HG03108 (cell line): ENCODE results near the gene JUP.
"Not testable (repeated sequence)": the region's sequence is repeated elsewhere in the genome, so short reads cannot be mapped to it uniquely, and the experiment has no call there.

Experiments used
- ATAC-seq: cut with Tn5 transposase; IDR thresholded peaks from one replicate; pipeline ENCODE4 v1.9.1; 2021; ENCODE audit warnings: moderate library complexity; ENCODE audit not compliant: unreplicated experiment

The JUP gene

DNA sequence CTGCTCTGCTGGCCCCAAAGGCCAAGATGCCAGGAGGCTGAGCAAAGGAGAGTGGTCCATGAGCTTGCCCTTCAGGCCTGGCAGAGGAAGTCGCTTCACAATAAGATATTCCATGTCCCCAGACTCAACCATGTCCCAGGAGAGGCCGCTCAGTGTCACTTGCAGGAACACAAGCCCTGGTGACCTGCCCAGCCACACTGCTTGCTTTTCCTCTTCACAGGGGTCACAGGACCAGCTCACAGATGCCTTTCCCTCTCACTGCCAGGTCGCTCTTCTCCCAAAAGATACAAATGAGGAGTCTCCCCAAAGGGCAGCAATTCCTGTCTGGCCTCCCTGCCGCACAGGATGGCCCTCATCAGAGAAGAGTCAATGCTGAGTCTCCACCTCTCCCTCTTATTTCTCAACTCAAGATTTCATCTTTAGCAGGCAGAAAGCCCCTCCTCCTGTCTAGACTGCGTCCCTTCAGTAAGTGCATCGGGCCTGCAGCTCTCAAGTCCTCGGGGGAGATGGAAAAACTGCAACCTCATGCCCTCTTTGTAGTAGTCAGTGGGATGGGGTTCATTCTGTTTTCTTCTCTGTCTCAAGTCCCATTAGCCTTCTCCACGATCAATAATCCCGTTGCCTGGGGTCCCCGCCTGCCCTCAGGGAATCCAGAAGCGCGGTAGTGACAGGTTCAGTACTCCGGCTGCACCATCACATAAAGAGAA is 5.0 kb downstream of the JUP start:
- no peak for ATAC-seq

- ATAC-seq = no peak
Measured at GRCh38 chr17:41779954-41780353, 6.6 kb downstream of the JUP start.

DNA sequence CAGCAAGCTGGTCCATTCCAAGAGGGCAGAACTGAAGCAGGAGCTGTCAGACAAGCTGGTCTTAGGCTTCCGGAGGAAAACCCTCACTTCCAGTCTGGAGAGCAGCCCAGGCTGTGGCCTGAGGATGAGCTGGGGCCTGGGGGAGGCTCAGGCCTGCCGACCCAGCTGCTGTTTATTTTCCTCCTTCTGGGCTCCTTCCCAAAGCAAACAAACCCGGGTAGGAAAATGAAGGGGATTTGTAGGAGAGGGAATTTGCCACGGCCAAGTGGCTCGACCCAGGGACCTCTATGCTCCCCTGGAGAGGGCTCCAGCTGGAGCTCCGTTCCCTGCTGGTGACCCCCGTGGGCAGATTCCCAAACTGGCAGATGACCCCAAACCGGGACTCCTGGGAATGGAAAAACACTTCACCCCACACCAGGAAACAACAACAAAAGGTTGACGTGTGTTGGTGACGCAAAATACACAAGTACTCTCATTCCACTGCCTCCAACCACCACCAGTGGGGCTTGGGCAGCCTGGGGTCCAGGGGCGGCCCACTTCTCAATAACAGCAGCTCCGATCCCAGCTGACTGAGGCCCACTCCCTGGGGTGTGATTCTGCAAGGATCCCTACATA is 8.8 kb downstream of the JUP start:
- ATAC-seq = no peak

DNA sequence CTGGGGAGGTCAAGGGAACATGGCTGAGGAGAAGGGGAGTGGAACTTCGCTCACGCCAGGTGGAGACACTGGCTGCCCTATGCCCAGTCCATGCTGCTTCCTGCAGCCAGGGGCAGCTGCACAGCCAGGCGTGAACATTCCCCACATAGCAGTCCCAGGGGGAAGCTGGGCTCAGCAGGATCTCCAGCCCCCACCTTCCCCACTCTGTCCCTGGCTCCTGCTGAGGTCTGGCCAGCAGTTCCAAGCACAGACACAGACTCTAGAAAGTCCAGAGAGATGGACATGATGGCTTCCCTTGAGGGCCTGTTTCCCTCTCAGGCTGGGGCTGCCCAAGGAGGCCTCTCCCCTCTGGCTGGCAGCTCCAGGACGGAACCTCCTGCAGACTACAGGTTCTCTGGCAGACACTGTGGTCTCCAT is 9.3 kb downstream of the JUP start:
- no peak for ATAC-seq

GRCh38 chr17:41776262-41776900 is 10.1 kb downstream of the JUP start:
- not testable (repeated sequence) for ATAC-seq

DNA sequence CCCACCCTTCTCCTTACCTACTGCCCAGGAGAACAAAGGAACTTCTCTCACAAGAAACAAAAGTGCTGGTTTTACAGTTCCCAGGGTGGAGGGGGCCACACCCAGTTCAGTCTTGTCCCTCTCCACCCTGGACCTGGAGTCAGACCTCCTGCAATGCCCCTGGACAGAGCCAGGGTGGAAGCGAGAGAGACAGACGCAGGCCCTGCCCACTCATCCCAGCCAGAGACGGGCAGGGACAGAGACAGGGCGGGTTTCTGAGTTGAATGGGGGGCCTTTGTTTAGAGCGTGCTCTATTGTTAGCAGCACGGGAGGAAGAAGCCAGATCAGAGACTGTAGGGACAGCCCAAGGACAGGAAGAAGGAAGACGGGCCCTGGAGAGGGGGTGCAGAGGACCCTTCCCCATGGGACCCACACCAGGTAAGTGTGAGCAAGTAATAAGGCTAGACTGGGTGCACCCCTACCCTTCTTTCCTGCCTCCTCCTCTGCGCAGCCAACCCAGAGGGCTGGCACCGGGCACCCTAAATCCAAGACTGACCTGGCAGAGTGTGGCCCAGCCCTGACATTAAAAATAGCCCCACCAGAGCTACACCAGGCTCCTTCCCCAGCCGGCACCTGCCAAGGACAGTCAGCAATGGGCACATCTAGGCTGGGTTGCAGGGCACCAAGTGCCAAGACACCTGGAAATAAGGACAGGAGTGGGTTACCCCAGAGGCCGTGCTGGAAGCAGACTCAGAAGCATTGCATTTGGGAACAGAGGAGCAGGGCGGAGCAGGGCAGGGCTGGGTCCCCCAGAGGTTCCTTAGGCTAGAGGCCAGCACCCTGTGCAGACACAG is 10.9 kb downstream of the JUP start:
- ATAC-seq = no peak

DNA sequence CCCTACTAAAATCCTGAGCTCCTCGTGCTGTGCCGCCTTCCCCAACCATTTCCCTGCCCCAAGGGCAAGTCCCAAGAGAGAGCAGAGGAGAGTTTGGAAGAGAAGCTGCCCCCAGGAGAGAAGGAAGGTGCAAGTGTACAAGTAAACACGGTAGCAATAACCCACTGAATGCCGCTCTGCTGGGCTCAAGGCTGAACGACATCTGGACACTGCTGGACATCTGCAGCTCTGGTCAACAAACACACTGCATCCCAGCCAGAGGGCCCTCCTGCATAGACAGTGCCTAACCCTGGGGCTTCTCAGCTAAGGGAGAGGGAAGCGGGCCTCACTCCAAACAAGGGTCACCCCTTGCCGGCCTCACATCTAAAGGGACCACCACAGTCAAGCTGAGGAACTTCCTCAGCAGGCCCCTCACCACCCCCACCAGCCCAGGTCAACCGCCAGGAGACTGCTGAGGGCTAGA is 12.7 kb downstream of the JUP start:
- ATAC-seq = no peak

DNA sequence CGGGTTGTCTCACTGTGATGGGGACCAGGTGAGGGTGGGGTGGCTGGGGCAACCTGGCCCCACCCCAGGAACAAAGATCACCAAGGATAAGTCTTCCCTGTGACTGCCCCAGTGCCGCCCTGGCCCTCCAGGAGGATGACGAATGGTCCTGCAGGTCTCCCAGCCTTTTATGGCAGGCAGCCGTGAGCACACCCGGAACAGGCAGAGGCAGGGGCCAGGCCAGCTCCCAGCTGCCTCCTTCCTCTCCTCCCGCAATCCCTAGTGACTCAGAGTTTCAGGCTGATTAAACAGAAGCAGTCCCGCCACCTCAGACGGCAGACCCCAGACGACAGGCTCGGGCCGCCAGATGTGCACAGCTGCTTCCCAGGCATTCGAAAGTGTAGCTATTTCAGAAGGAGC is 13.3 kb downstream of the JUP start:
- ATAC-seq = no peak

- ATAC-seq = no peak
Measured at GRCh38 chr17:41772586-41773189, 13.8 kb downstream of the JUP start.

DNA sequence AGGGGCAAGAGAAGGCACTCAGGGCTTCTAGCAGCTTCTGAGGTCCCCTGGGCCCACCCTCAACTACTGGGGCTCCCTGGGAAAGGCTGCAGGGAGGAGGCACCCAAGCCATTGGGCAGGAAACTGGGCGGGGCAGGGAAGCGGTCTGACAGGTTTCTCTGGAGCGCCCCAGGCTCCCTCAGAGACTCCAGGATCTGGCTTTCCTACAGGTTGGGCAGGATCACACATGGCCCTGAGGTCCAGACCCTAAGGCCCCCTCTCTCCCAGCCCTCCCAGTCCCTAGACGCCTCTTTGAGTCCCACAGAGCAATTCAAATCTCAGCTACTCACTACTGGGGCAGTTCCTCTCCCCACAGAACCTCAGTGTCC is 14.3 kb downstream of the JUP start:
- ATAC-seq = no peak

DNA sequence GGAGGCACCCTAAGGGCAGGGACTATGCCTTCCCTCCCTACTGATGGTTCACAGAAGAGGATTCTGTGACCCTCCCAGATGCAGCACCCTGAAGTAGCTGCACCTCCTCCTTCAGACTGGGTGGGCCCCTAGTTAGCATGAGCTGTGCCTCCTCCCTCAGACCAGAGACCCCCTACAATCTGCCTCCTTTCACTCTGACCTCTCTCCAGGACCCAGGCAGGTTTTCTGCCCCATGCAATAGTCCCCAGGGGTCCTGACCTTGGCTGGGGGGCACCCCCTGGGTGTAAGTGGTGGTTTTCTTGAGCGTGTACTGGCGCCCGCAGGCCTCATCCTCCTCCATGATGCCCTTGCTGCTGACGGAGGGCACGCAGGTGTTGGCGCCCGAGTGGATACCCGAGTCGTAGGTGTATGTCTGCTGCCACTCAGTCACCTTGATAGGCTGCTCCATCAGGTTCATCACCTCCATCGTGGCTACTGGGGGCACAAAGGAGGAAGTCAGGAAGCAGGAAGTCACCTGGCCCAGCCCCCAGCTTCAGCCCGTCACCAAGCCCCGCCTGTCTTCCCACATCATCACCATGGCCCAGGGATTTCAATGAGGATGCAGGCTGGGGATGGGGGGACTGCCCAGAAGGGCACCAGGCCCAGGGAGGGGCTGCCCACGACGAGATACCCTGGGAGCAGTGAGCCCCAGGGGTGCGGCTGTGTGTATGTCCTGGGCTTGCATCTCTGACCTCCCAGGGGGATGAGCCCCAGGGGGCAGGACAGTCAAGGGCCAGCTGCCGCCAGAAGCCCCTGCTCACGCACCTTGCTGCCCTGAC is 14.9 kb downstream of the JUP start:
- ATAC-seq = no peak

DNA sequence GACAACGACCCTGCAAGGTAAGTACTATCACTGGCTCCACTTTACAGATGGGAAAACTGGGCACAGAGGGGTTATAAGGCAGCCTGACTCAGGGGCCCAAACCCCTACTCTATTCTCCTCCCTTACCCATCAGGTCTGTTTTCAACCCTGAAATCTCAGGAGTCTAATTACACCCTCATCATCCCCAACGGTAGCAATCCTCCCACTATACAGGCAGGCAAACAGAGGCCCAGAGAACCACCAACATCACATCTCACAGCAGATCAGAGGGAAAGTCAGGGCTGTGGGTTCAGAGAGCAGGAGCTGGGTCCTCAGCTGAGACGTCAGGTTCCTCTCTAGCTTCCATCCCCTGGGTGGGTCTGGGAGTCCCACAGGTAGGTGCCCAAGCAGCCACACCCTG is 16.5 kb downstream of the JUP start:
- no peak for ATAC-seq

GRCh38 chr17:41769346-41769862 is 17.1 kb downstream of the JUP start:
- no peak for ATAC-seq

DNA sequence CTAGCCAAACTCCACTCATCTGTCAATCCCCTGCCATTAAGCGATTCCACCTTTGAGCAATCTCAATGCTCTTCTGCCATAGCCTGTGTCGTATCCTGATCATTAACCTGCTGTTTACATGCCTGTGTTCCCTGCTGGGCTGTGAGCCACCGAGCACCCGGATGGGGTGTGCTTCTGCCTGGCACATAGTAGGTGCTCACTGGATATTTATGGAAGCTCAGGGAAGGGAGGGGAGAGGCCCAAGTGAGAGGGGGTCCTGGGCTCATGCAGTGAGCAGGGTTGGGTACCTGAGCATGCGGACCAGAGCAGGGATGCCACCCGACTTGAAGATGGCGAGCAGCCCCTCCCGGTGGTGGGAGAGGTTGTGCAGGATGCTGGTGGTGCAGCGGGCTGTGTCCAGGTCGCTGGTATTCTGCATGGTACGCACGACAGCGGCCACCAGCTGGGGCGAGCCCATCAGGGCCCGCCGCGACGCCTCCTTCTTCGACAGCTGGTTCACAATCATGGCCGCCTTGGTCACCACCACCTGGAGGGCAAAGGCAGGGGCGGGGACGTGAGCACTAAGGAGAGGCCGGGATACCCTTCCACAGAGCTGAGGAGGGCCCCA is 17.7 kb downstream of the JUP start:
- no peak for ATAC-seq

GRCh38 chr17:41767324-41768042 is 19.0 kb downstream of the JUP start:
- no peak for ATAC-seq

DNA sequence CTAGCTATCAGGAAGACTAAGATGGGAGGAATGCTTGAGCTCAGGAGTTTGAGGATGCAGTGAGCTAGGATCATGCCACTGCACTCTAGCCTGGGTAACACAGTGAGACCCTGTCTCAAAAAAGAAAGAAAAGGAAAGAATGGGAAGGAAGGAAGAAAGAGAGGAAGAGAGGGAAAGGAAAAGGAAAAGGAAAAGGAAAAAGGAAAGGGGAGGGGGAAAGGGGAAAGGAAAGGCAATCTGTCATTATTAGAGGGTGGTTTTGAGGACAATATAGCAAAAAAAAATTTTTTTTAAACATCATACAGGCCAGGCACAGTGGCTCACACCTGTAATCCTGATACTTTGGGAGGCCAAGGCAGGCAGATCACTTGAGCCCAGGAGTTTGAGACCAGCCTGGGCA is 20.4 kb downstream of the JUP start:
- no peak for ATAC-seq

DNA sequence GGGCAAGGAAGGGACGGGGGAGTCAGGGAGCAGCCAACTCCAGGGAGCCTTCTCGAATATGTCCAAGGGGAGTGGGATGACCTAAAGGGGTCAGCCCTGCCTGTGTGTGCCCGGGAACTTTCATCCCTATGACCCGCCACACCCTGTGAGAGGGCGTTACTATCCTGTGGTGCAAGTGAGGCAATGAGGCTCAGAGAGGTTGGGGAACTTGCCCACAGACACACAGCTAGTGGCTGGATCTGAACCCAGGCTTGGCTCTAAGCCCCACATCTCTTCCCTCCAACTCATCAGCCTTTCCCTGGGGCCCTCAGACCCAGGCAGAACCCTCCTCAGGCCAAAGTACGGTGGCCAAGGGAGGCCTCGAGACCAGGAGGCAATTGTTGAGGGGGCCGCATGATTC is 23.2 kb downstream of the JUP start:
- no peak for ATAC-seq

DNA sequence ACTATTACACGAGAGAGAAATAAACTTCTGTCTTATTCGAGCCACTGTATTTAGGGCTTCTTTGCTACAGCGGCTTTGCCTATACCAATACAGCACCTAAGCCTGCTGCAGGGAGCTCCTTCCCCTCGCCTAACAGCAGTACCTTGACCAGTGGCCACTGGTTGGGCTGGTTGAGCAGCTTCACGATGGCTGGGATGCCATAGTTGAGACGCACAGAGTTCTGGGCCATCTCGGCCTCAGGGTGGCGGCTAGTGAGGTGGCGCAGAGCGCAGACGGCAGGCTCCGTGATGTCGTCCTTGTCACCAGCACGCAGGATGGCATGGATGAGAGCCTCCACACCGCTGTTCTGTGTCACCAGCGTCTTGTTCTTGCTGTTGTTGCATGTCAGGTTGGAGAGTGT is 23.7 kb downstream of the JUP start:
- ATAC-seq = no peak

GRCh38 chr17:41762391-41762790 is 24.1 kb downstream of the JUP start:
- no peak for ATAC-seq
